H1 (cell line): Measurements from ENCODE around the gene DLGAP3. TPM values are rescaled to one million over a fixed set of nuclear protein-coding genes. Genes with fewer than 3 reads are reported as not detected.

Experiments used
- CTCF ChIA-PET: fragments of 300-600 bp; sonication (Branson Sonifier 250); formaldehyde crosslinking; loops from one replicate; lab custom pipeline; 2021; ENCODE audit not compliant: partially characterized antibody; lab: Charles Lee
- POLR2A ChIA-PET: fragments of 300-600 bp; sonication (Branson Sonifier 250); formaldehyde crosslinking; loops from one replicate; lab custom pipeline; 2021; ENCODE audit warnings: inconsistent platforms; ENCODE audit not compliant: partially characterized antibody; lab: Charles Lee
- DNase-seq, 2 experiments: peaks; one replicate each; pipeline versions ENCODE4 v3.0.0 to v3.0.0-alpha.2; 2010 to 2022; ENCODE audit warnings: low spot score in 2 of 2, low read depth in 1 of 2, mixed read lengths in 1 of 2
- FAIRE-seq: peaks from 2 replicates; lab custom pipeline; 2011; peaks lifted over from hg19 to GRCh38; lab: Jason Lieb, UNC
- H2AFZ ChIP-seq: 2 replicates; pipeline ENCODE4 v1.8.1; 2012; ENCODE audit warnings: low read length, inconsistent platforms
- H2AK5ac ChIP-seq: 2 replicates; pipeline ENCODE4 v1.6.1; 2013; ENCODE audit warnings: low read depth, low read length
- H2BK120ac ChIP-seq: replicated peaks from 2 replicates; pipeline ENCODE3; 2013; ENCODE audit warnings: low read depth, low read length, inconsistent platforms
- H2BK12ac ChIP-seq: 2 replicates; pipeline ENCODE4 v1.6.1; 2013; ENCODE audit warnings: low read depth, low read length
- H2BK15ac ChIP-seq: 2 replicates; pipeline ENCODE4 v1.6.1; 2013; ENCODE audit warnings: low read length
- H2BK20ac ChIP-seq: 2 replicates; pipeline ENCODE4 v1.6.1; 2013; ENCODE audit warnings: low read length
- H2BK5ac ChIP-seq: 2 replicates; pipeline ENCODE4 v1.6.1; 2013; ENCODE audit warnings: low read depth, low read length
- H3K14ac ChIP-seq: 2 replicates; pipeline ENCODE4 v1.6.1; 2013; ENCODE audit warnings: inconsistent platforms; ENCODE audit not compliant: insufficient read length
- H3K18ac ChIP-seq: 2 replicates; pipeline ENCODE4 v1.6.1; 2013; ENCODE audit warnings: low read length; ENCODE audit errors: extremely low read depth
- H3K23ac ChIP-seq: 2 replicates; pipeline ENCODE4 v1.6.1; 2013; ENCODE audit warnings: inconsistent platforms; ENCODE audit not compliant: insufficient read length
- H3K23me2 ChIP-seq: 2 replicates; pipeline ENCODE4 v1.6.1; 2013; ENCODE audit warnings: low read depth, low read length
- H3K27ac ChIP-seq: 2 replicates; pipeline ENCODE4 v1.6.1; 2011; ENCODE audit warnings: low read depth, low read length, inconsistent platforms
- H3K27me3 ChIP-seq, 4 experiments: replicated peaks in 1 of 4; 1 replicate in 1 of 4; 2 replicates in 3 of 4; pipeline versions ENCODE4 v1.6.1 to v1.8.1; 2011 to 2013; ENCODE audit warnings: low read length in 3 of 4, mild to moderate bottlenecking in 3 of 4, inconsistent platforms in 2 of 4, mixed read lengths in 2 of 4, moderate library complexity in 1 of 4; ENCODE audit not compliant: control insufficient read depth in 3 of 4, insufficient read depth in 3 of 4; ENCODE audit errors: extremely low read depth in 1 of 4
- H3K36me3 ChIP-seq, 4 experiments: 2 replicates each; pipeline versions ENCODE4 v1.6.1 to v1.8.1; 2011 to 2013; ENCODE audit warnings: mild to moderate bottlenecking in 4 of 4, low read length in 3 of 4, moderate library complexity in 2 of 4, control low read depth in 1 of 4, inconsistent platforms in 1 of 4; ENCODE audit not compliant: insufficient read depth in 4 of 4, control insufficient read depth in 2 of 4
- H3K4ac ChIP-seq: replicated peaks from 2 replicates; pipeline ENCODE3; 2013; ENCODE audit warnings: low read length, low read depth, mixed read lengths, inconsistent platforms; ENCODE audit not compliant: insufficient read length
- H3K4me1 ChIP-seq, 4 experiments: replicated peaks in 1 of 4; 1 replicate in 1 of 4; 2 replicates in 3 of 4; pipeline versions ENCODE4 v1.6.1 to v1.8.1; 2011 to 2013; ENCODE audit warnings: low read length in 3 of 4, inconsistent platforms in 2 of 4, mixed read lengths in 1 of 4; ENCODE audit not compliant: insufficient read depth in 4 of 4, control insufficient read depth in 3 of 4
- H3K4me2 ChIP-seq, 2 experiments: 2 replicates each; pipeline versions ENCODE4 v1.6.1 to v1.8.1; 2011 to 2013; ENCODE audit warnings: low read depth in 2 of 2, low read length in 2 of 2, control low read depth in 1 of 2, inconsistent platforms in 1 of 2, mild to moderate bottlenecking in 1 of 2; ENCODE audit not compliant: insufficient read depth in 1 of 2
- H3K4me3 ChIP-seq, 4 experiments: fragments of 200-600, 300-600 bp in 1 of 4; sonication (generic), shearing (Covaris generic), sonication (Bioruptor Twin) in 1 of 4; 2 replicates each; pipeline versions ENCODE4 v1.5.1 to v1.8.1; 2011 to 2016; ENCODE audit warnings: low read length in 4 of 4, low read depth in 3 of 4, control low read depth in 2 of 4, inconsistent platforms in 2 of 4, mild to moderate bottlenecking in 2 of 4, mixed read lengths in 1 of 4, moderate library complexity in 1 of 4; ENCODE audit not compliant: insufficient read depth in 2 of 4; ENCODE audit errors: extremely low read depth in 1 of 4
- H3K56ac ChIP-seq: replicated peaks from 2 replicates; pipeline ENCODE3; 2013; ENCODE audit warnings: low read depth, mild to moderate bottlenecking, mixed read lengths, low read length, inconsistent platforms; ENCODE audit not compliant: insufficient read length
- H3K79me1 ChIP-seq: 2 replicates; pipeline ENCODE4 v1.6.1; 2013; ENCODE audit warnings: low read depth, low read length, control low read depth
- H3K79me2 ChIP-seq, 2 experiments: 2 replicates each; pipeline versions ENCODE4 v1.6.1 to v1.8.1; 2012 to 2013; ENCODE audit warnings: low read length in 2 of 2, mild to moderate bottlenecking in 2 of 2, inconsistent platforms in 1 of 2; ENCODE audit not compliant: insufficient read depth in 2 of 2, control insufficient read depth in 1 of 2
- H3K9ac ChIP-seq, 4 experiments: replicated peaks in 1 of 4; 1 replicate in 1 of 4; 2 replicates in 3 of 4; pipeline versions ENCODE4 v1.6.1 to v1.8.1; 2011 to 2013; ENCODE audit warnings: low read depth in 3 of 4, low read length in 3 of 4, control low read depth in 2 of 4, mild to moderate bottlenecking in 2 of 4, moderate library complexity in 2 of 4, inconsistent platforms in 1 of 4; ENCODE audit errors: extremely low read depth in 1 of 4
- H3K9me3 ChIP-seq, 2 experiments: 2 replicates each; pipeline versions ENCODE4 v1.6.1 to v1.8.1; 2012 to 2013; ENCODE audit warnings: mild to moderate bottlenecking in 2 of 2, moderate library complexity in 2 of 2, control low read depth in 1 of 2, inconsistent platforms in 1 of 2, low read depth in 1 of 2, low read length in 1 of 2, mixed read lengths in 1 of 2; ENCODE audit not compliant: insufficient read depth in 2 of 2
- H4K20me1 ChIP-seq, 2 experiments: replicated peaks in 1 of 2; 2 replicates each; pipeline versions ENCODE3 to v1.8.1; 2011 to 2013; ENCODE audit warnings: inconsistent platforms in 2 of 2, low read length in 2 of 2, mild to moderate bottlenecking in 1 of 2; ENCODE audit not compliant: insufficient read depth in 2 of 2, control insufficient read depth in 1 of 2
- H4K5ac ChIP-seq: 2 replicates; pipeline ENCODE4 v1.6.1; 2013; ENCODE audit warnings: low read length, low read depth, mixed read lengths, inconsistent platforms; ENCODE audit not compliant: insufficient read length
- H4K8ac ChIP-seq: 2 replicates; pipeline ENCODE4 v1.8.0; 2013; ENCODE audit warnings: mild to moderate bottlenecking, moderate library complexity, low read length, inconsistent platforms; ENCODE audit not compliant: insufficient read depth; ENCODE audit errors: extremely low read depth
- H4K91ac ChIP-seq: replicated peaks from 2 replicates; pipeline ENCODE3; 2013; ENCODE audit warnings: low read length, mixed read lengths, inconsistent platforms; ENCODE audit not compliant: insufficient read length
- FOSL1 ChIP-seq: IDR thresholded peaks from 2 replicates; pipeline ENCODE4 v1.6.1; 2011; ENCODE audit warnings: mild to moderate bottlenecking, low read depth, low read length, moderate library complexity; ENCODE audit not compliant: insufficient read depth
- RAD21 ChIP-seq, 2 experiments: IDR thresholded peaks in 1 of 2; conservative IDR thresholded peaks in 1 of 2; 2 replicates each; pipeline ENCODE4 v1.6.1; 2011; ENCODE audit warnings: low read depth in 2 of 2, low read length in 2 of 2, improper control_type of control experiment in 1 of 2, inconsistent platforms in 1 of 2, mild to moderate bottlenecking in 1 of 2, moderate library complexity in 1 of 2
- WGBS, 2 experiments: shearing (Covaris generic) in 1 of 2; methylation state at CpG; one replicate each; pipeline versions ENCODE4 v1.1.6 to v1.1.7; 2013 to 2015; ENCODE audit warnings: low lambda C conversion rate in 2 of 2, mixed read lengths in 2 of 2, inconsistent platforms in 1 of 2, low coverage in 1 of 2, missing lambda C conversion rate in 1 of 2; ENCODE audit not compliant: insufficient replicate concordance in 2 of 2, insufficient coverage in 1 of 2, insufficient read length in 1 of 2; ENCODE audit errors: extremely low coverage in 1 of 2, missing lambda C conversion rate in 1 of 2; 5-methylcytosine and 5-hydroxymethylcytosine counted together
- polyA plus RNA-seq, 7 experiments: library from polyadenylated mRNA; depleted of rRNA in 3 of 7; stranded (reverse) in 5 of 7; unstranded in 2 of 7; fragments of >200 nt in 5 of 7; fragments of 200-250 nt in 2 of 7; gene quantifications; 1 replicate in 5 of 7; 2 replicates in 1 of 7; 4 replicates in 1 of 7; pipeline versions ENCODE4 v1.2.1 to v1.2.3, GENCODE V29; 2011 to 2013; ENCODE audit warnings: missing spikeins in 2 of 7, mixed read lengths in 2 of 7
- total RNA-seq: library from RNA; stranded (reverse); fragmentation: NEBNext Ultra II Directional; extraction: Animal tissue kit (Norgen Biotek cat#: 25700); gene quantifications from 2 replicates; pipeline ENCODE4 v1.2.1, GENCODE V29; 2021

The DLGAP3 gene
- total and polyA plus RNA-seq, 2 of the 8 experiments (the other 6 are each of a cell fraction or from before 2014, with no cell fraction given), result 3.8 to 13.2 TPM

DNA sequence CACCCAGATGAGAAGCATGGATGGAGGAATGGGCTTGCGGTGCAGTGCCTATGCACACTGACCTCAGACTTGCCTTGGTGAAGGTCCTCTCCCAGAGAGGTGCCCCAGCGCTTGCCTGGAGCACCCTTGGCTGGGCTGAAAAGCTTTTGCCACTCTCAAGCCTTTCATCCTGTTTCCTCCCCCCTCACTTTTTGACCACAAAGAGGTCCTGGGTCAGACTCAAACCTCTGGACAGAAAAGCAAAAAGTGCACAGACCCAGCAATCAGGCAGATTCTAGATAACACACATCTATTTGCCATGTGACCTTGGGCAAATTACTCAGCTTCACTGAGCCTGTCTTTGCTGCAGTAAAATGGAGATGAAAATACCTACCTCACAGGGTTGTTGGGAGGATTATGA is 48.4 kb upstream of the DLGAP3 start:
- Histone ChIP-seq H3K4me2 (no peak overlapping the region), H3K18ac (no peak overlapping the region), H3K9me3 (no peaks in the 10 kb centered on the region), H2BK15ac (no peak overlapping the region), H3K9ac (no peak overlapping the region), H3K27me3 (no peaks in the 10 kb centered on the region), H2BK120ac (no peak overlapping the region), H4K91ac (no peak overlapping the region), H3K36me3 (no peaks in the 10 kb centered on the region), H3K4me3 (no peak overlapping the region), H2AK5ac (no peak overlapping the region), H3K27ac (no peak overlapping the region), H3K14ac (no peak overlapping the region), H2AFZ (no peak overlapping the region), H3K56ac (no peak overlapping the region), H2BK20ac (no peak overlapping the region), H4K5ac (no peak overlapping the region), H3K23me2 (no peaks in the 10 kb centered on the region), H3K23ac (no peak overlapping the region), H3K4ac (no peak overlapping the region), H4K8ac (no peak overlapping the region), H2BK5ac (no peak overlapping the region), H3K79me2 (no peaks in the 10 kb centered on the region), H4K20me1 (peaks cover 0 to under 1% of the 10 kb centered on the region in 2 experiments), H3K79me1 (no peaks in the 10 kb centered on the region), H2BK12ac (no peak overlapping the region)
- ChIA-PET POLR2A (no interaction called here), CTCF (no interaction called here)
- WGBS, 2 experiments, result 96% methylated on average over 2 of the region's 2 CpGs; no CpG with 5 or more reads in 1 of the 2 experiments
- no peak for DNase-seq
- FAIRE-seq, result no peak
- TF ChIP-seq RAD21 (IDR thresholded peaks at IDR 0.05 in 1 of 2, conservative IDR thresholded peaks at IDR 0.05 in 1 of 2; ENCODE audit: low read depth in 2 of 2, low read length in 2 of 2), result no peak
- TF ChIP-seq FOSL1, result no peak
- TF ChIP-seq, all 59 proteins: peak for 0
- H3K4me1 ChIP-seq, result no peaks in the 10 kb centered on the region
